ENCODE results near the gene FAM163B.

DNA sequence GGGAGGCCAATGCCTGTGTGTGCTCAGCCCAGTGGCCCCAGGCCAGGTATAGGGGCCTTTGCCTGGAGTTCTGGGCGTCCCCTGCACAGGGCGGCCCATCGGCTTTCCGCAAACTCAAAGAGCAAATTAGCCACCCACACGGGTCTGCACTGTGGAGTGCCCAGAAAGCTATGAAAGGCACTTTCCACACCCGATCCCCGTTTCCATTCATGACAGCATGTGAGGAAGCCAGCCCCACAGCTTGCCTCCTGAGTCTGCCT lies 32.1 kb upstream of the FAM163B start:
- no peak for TF ChIP-seq CTCF (IDR thresholded peaks at IDR 0.05)
- TF ChIP-seq EP300 (IDR thresholded peaks at IDR 0.05; ENCODE audit: low read depth): no peak
- TF ChIP-seq POLR2A (IDR thresholded peaks at IDR 0.05): no peak
- no peak for TF ChIP-seq POLR2AphosphoS5 (IDR thresholded peaks at IDR 0.05)

All from transverse colon (tissue), 4 donors.